ENCODE measurements around the gene TCEANC2.

Gene TCEANC2

GRCh38 chr1:54117815-54118563 lies 64.6 kb downstream of the TCEANC2 start:
- no peak for DNase-seq

- DNase-seq = no peak
These were observed 65.3 kb downstream of the TCEANC2 start for GRCh38 chr1:54118704-54119103.

- DNase-seq = no peak
These were observed 66.8 kb downstream of the TCEANC2 start for GRCh38 chr1:54120018-54120697.

GRCh38 chr1:54120698-54121481 lies 67.5 kb downstream of the TCEANC2 start:
- no peak for DNase-seq

DNA sequence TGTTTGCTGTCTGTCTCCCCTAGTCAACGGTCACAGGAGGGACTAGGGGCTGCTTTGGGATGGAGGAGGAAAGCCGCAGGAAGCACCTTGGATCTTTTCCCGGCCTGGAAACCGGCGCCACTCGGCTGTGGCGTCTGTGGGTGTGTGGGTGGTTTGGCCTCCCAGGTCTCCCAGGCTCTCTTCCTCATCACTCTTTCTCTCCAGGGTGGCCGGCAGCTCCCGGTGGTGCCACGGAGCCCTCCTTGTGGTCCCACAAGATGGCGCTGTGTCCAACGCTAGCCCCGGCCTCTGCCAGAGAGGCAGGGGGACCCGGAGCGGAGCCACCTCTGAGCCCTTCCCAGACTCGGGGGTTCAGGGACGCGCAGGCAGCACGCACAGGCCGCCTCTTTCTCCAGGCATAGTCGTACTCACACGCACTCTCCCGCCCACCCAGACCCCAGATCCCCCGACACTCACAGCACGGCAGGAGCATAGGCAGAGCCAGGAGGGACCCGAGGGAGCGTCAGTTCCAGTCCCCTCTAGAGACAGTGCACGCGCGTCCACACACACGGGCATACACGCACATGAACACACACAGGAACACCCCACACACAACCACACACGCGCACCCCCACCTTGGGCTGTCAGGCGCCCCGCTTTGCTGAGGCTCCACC lies 68.2 kb downstream of the TCEANC2 start:
- peak; percentile 74 for DNase-seq

DNA sequence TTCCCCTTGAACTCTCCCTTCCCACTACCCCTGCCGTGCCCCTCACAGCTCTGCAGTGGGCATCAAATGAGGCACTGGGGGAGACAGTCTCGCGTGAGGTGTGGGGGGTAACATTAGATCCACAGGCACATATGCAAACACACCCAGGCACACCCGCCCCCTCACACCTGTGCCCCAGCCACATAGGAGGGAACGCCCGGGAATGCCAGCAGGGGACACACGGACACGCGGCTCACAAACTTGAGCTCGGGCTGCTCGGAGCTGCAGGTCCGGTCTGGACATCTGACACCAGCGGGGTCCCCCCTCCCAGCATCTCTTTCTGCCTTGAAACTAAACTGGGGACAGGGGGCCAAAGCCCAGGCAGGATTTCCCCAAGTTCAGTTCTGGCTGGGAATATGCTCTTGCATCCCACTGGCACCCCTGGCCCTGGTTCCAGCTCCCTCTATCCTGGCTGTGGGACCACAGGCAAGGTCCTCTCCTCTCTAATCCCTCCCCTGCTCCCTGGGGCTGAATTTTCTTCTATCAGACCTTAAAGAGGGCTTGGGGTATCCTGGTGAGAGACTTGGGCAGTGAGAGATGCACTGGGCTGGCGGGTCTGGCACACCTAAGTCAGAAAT lies 68.8 kb downstream of the TCEANC2 start:
- no peak for DNase-seq

DNA sequence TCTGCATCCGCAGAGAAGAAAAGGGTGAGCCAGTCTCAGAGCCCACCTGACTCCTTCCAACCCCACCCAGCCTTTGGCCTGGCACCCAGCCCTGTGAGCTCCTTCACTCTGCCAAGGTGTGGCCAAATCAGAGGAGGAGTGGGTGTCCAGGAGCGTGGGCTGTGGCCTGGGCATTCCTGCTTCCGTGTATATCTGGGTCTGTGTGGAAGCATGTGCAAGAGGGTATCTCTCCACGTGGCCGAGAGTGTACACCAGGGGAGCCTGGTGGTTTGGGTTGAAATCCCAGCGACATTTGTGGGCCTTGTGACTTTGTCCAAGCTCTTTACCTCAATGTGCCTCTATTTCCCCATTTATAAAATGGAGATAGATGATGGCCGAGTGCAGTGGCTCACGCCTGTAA lies 69.6 kb downstream of the TCEANC2 start:
- no peak for DNase-seq

GRCh38 chr1:54124472-54124871 lies 71.1 kb downstream of the TCEANC2 start:
- DNase-seq = no peak

GRCh38 chr1:54124906-54125305 lies 71.5 kb downstream of the TCEANC2 start:
- DNase-seq = no peak

DNA sequence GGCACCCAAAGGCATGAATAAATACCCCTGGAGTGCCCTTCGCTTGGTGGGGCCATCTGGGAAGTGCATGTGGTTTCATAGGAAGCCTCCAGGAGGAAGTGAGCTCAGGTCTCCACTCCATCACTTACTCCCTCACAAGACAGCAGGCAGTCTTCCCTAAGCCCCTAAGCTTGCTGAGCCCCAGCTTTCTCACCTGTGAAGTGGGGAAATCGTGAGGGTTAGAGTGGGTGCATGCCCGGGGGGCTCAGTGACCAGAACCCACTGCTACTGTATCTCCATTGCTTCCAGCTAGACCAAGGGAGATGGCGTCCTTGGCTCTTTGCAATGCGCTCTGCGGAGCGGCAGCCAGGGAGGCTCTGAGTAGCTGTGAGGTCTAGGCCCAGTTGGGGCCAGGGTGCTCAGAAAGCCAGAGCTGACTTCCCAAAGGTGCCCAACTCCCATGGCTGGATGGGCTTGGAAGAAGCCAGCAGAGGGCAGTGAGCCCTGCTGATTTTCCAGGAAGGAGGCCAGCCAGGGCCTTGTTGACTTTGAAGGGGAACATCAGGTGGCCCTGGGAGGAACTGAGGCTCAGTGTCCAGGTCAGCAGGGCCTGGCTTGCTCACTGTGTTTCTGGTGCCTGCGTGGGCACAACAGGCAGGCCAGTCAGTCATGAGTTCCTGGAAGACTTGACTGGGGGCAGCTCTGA lies 72.1 kb downstream of the TCEANC2 start:
- DNase-seq = no peak

GRCh38 chr1:54126271-54126815 lies 72.9 kb downstream of the TCEANC2 start:
- DNase-seq = no peak

- DNase-seq = no peak
These were observed 74.3 kb downstream of the TCEANC2 start for GRCh38 chr1:54127594-54128300.

- no peak for DNase-seq
These were observed 76.5 kb downstream of the TCEANC2 start for GRCh38 chr1:54129858-54130257.

GRCh38 chr1:54131419-54131818 lies 78.0 kb downstream of the TCEANC2 start:
- no peak for DNase-seq

DNA sequence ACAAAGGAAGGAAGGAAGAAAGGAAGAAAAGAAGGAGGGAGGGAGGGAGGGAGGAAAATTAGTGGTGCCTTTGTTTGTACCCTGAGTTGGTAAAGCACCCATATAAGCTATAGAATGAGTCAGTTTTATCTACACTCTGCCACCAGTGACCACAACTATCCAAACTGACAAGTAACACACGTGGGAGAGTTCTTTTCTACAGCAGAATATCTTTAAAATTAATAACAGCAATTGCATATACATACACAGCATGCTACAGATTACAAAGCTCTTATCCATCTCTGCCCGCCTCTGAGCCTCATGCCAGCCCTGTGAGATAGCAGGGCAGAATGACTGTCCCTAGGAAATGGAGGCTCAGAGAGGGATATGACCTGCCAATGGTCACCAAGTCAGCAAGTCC lies 79.1 kb downstream of the TCEANC2 start:
- DNase-seq = no peak

DNA sequence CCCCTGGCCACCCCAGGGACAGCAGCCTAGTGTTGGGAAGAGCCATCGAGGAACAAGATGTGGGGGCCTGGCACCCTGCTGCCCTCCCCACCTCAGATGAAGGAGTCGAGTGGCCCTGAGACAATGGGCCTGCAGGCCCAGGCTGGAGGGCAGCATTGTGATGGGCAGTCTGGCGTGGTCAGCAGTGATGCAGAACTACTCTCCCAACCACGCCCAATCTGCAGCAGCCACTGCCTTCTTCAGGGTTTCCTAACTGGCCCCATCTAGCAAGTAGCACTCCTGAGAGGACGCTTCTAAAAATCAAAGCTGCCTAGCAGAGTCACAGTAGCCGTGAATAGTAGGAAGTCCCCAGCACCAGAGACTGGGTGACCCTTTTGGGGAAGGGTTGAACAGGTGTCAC lies 80.9 kb downstream of the TCEANC2 start:
- no peak for DNase-seq

DNA sequence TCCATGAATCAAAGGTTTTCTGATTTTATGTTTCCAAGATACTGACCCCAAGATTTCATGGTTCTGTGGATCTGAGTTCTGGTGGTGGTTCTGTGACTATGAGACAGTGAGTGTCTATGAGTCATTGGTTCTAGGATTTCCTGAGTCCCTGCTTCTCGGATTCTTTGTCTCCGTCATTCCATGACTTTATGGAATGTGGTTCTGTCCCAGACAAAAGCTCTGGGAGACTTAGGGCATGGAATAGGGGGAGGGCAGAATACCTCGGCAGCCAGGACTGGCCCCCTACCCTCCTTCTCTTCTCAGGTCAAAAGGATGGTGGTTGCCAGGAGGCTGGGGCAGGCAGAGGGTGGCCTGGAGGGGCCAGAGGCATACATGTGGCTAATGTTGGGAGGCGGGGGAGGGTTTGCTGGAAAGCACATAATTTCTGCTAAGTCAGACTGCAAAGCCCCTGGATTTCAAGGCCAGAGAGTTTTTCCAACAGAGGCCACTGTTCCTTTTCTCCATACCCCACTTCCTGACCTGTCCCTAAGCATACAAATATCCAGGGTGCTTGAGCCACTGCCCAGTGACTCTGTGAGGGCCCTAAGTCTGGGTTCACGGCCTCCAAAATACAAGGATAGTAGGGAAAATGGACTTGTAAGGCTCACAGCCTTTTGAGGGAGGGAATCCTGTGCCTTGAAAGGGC lies 82.2 kb downstream of the TCEANC2 start:
- DNase-seq = no peak

GRCh38 chr1:54136269-54136896 lies 83.0 kb downstream of the TCEANC2 start:
- DNase-seq = no peak

GRCh38 chr1:54136963-54137533 lies 83.6 kb downstream of the TCEANC2 start:
- DNase-seq = no peak
